Activated CD8-positive, alpha-beta memory T cell treated with anti-CD3 and anti-CD28 coated beads for 24 hours (primary cell): ENCODE data around the gene HIPK4.
"Not testable (repeated sequence)": the region's sequence is repeated elsewhere in the genome, so short reads cannot be mapped to it uniquely, and the experiment has no call there.

Source experiments
- DNase-seq: peaks from one replicate; pipeline ENCODE4 v3.0.0-alpha.2; 2020

HIPK4 gene

GRCh38 chr19:40335855-40336600 lies 54.0 kb downstream of the HIPK4 start:
- DNase-seq, result no peak

DNA sequence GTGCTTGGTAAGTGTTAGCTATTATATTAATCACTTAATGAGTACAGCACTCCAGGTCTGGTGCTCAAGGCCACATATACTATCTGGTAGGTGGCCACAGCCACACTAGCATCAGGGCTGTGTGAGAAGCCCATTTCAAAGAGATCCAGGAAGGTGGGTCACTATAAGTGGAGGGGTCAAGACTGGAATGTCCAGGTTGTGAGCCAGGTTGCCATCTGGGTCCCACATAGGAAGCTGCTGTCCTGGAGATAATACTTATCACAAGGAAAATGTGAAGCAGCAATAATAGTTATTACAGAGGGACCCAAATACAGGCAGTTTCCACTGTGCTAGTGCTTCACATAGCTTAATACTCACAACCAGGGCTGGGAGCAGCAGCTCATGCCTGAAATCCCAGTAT lies 54.9 kb downstream of the HIPK4 start:
- no peak for DNase-seq

GRCh38 chr19:40333083-40333482 lies 56.9 kb downstream of the HIPK4 start:
- not testable (repeated sequence) for DNase-seq

GRCh38 chr19:40332669-40333068 lies 57.3 kb downstream of the HIPK4 start:
- DNase-seq, result no peak

DNA sequence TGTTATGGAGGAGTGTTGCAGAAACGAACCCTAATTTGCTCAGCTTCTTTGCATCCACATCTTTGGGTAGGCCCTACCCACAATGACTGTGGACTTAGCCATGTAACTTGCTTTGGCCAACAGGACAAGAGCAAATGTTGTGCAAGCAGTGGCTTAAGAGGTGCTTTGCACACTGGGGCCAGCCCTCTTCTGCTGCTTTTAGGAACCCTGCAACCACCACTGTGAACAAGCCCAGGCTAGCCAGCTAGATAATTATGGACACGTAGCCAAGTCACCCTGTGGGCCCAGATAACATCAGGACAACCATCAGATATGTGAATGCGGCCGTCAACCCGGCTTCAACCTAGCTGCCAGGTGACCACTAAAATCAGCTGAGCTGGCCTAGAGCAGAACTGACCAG lies 58.9 kb downstream of the HIPK4 start:
- DNase-seq, result no peak
